Endodermal cell (in vitro differentiated cells): Measurements from ENCODE around the gene FBXO30. TPM values are rescaled to one million over a fixed set of nuclear protein-coding genes. Genes with fewer than 3 reads are reported as not detected.

Experiments
- DNase-seq: peaks from one replicate; pipeline ENCODE4 v3.0.0-alpha.2; 2017
- H3K27ac ChIP-seq: 2 replicates; pipeline ENCODE4 v1.5.1; 2013; ENCODE audit warnings: mild to moderate bottlenecking, low read depth, low read length, moderate library complexity
- H3K27me3 ChIP-seq: 2 replicates; pipeline ENCODE4 v1.6.1; 2013; ENCODE audit warnings: mild to moderate bottlenecking, low read length, moderate library complexity; ENCODE audit not compliant: insufficient read depth, control insufficient read depth, poor library complexity, severe bottlenecking
- H3K36me3 ChIP-seq: 2 replicates; pipeline ENCODE4 v1.7.0; 2013; ENCODE audit warnings: mild to moderate bottlenecking, low read length, moderate library complexity; ENCODE audit not compliant: control insufficient read depth, insufficient read depth
- H3K4me1 ChIP-seq: one replicate; pipeline ENCODE4 v1.7.0; 2013; ENCODE audit warnings: low read length; ENCODE audit not compliant: control insufficient read depth, insufficient read depth
- H3K4me3 ChIP-seq: 2 replicates; pipeline ENCODE4 v1.5.1; 2013; ENCODE audit warnings: mild to moderate bottlenecking, low read length, moderate library complexity
- H3K9ac ChIP-seq: 2 replicates; pipeline ENCODE4 v1.6.1; 2013; ENCODE audit warnings: mild to moderate bottlenecking, low read length, moderate library complexity; ENCODE audit not compliant: poor library complexity, severe bottlenecking; ENCODE audit errors: extremely low read depth
- H3K9me3 ChIP-seq: 2 replicates; pipeline ENCODE4 v1.6.1; 2013; ENCODE audit warnings: mild to moderate bottlenecking, low read length, moderate library complexity; ENCODE audit not compliant: control insufficient read depth
- H3K27ac Mint-ChIP-seq: 2 replicates; pipeline ENCODE4 v1.8.0; 2020; ENCODE audit warnings: mixed read lengths
- H3K27me3 Mint-ChIP-seq: 2 replicates; pipeline ENCODE4 v1.8.0; 2021; ENCODE audit warnings: mild to moderate bottlenecking, mixed read lengths; ENCODE audit not compliant: insufficient read depth
- H3K36me3 Mint-ChIP-seq: 2 replicates; pipeline ENCODE4 v1.8.0; 2020; ENCODE audit warnings: low read depth, mixed read lengths
- H3K4me1 Mint-ChIP-seq: 2 replicates; pipeline ENCODE4 v1.8.0; 2020; ENCODE audit warnings: mixed read lengths
- H3K4me3 Mint-ChIP-seq: 2 replicates; pipeline ENCODE4 v1.8.0; 2020; ENCODE audit warnings: mild to moderate bottlenecking, moderate library complexity, mixed read lengths
- H3K9me3 Mint-ChIP-seq: 2 replicates; pipeline ENCODE4 v1.8.0; 2020; ENCODE audit warnings: mild to moderate bottlenecking, mixed read lengths
- CTCF ChIP-seq: fragments of 200-600 bp; sonication (generic); conservative IDR thresholded peaks from 2 replicates; pipeline ENCODE4 v1.5.0; 2021; ENCODE audit warnings: antibody characterized with exemption, mild to moderate bottlenecking
- WGBS, 2 experiments: methylation state at CpG; one replicate each; pipeline versions ENCODE4 v1.1.5 to v1.1.7; 2013; ENCODE audit warnings: missing lambda C conversion rate in 2 of 2, mixed read lengths in 1 of 2; ENCODE audit not compliant: insufficient coverage in 1 of 2, insufficient read length in 1 of 2; 5-methylcytosine and 5-hydroxymethylcytosine counted together
- total RNA-seq, 2 donors: library from RNA; stranded (reverse); fragmentation: NEBNext Ultra II Directional in 1 of 2; extraction: Animal tissue kit (Norgen Biotek cat#: 25700) in 1 of 2; gene quantifications; 2 replicates in 1 of 2; 3 replicates in 1 of 2; pipeline ENCODE4 v1.2.1, GENCODE V29; 2021

Gene FBXO30
- total RNA-seq, 2 donors from 2014 or later = 17.8 to 17.9 TPM

GRCh38 chr6:145789443-145789842 lies 25.2 kb downstream of the FBXO30 start:
- Mint-ChIP-seq H3K27me3 (no peaks in the 10 kb centered on the region), H3K27ac (no peak overlapping the region), H3K4me1 (no peaks in the 10 kb centered on the region), H3K9me3 (peaks cover 51% of the 10 kb centered on the region), H3K4me3 (no peak overlapping the region), H3K36me3 (peaks cover 81% of the 10 kb centered on the region)
- DNase-seq = no peak
- Histone ChIP-seq H3K9me3 (peaks cover 55% of the 10 kb centered on the region), H3K27ac (no peak overlapping the region), H3K4me1 (peaks cover 3% of the 10 kb centered on the region), H3K36me3 (peaks cover 31% of the 10 kb centered on the region), H3K9ac (no peak overlapping the region), H3K4me3 (no peak overlapping the region), H3K27me3 (no peaks in the 10 kb centered on the region)
- TF ChIP-seq CTCF = no peak
- 95% methylated on average over 3 of the region's 3 CpGs; no CpG with 5 or more reads in 1 of the 2 experiments for WGBS, 2 experiments

DNA sequence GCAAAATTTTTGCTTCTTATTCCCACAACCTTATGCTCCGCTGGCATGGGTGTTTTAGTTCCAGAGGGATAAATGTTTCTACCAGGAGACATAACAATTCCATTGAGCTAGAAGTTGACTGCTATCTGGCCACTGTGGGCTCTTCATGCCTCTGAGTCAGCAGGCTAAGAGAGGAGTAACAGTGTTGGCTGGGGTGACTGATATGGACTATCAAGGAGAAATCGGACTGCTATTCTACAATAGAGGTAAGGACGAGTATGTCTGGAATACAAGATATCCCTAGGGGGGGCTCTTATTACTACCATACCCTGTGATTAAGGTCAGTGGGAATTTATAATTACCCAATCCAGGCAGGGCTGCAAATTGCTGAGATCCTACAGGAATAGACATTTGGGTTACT lies 26.9 kb downstream of the FBXO30 start:
- Histone ChIP-seq H3K4me3 (no peak overlapping the region), H3K27ac (no peak overlapping the region), H3K9ac (no peak overlapping the region), H3K4me1 (peaks cover 3% of the 10 kb centered on the region), H3K9me3 (peaks cover 48% of the 10 kb centered on the region), H3K27me3 (no peaks in the 10 kb centered on the region), H3K36me3 (peaks cover 21% of the 10 kb centered on the region)
- no peak overlapping the region for H3K4me3 Mint-ChIP-seq
- 91% methylated on average over 3 of the region's 3 CpGs; no CpG with 5 or more reads in 1 of the 2 experiments for WGBS, 2 experiments
- no peak overlapping the region for H3K27ac Mint-ChIP-seq
- peaks cover 80% of the 10 kb centered on the region for H3K36me3 Mint-ChIP-seq
- no peak for TF ChIP-seq CTCF
- H3K4me1 Mint-ChIP-seq = no peaks in the 10 kb centered on the region
- DNase-seq = no peak
- H3K27me3 Mint-ChIP-seq = no peaks in the 10 kb centered on the region
- peaks cover 43% of the 10 kb centered on the region for H3K9me3 Mint-ChIP-seq

DNA sequence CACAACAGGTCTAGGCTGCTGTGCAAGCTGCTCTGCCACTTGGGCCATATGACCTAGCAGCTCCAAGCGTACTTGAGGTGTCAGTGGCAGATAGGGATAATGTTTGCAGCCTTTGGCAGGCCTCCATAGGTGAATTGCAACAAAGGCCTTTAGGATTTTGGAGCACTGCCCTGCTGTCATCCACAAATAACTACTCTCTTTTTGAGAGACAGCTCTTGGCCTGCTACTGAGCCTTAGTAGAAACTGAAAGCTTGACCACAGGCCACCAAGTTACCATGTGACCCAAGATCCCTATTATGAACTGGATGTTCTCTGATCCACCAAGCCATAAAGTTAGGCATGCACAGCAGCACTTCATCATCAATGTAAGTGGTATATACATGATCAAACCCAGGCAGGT lies 29.9 kb downstream of the FBXO30 start:
- Histone ChIP-seq H3K9ac (no peak overlapping the region), H3K36me3 (peaks cover 11% of the 10 kb centered on the region), H3K27me3 (no peaks in the 10 kb centered on the region), H3K4me1 (peaks cover 3% of the 10 kb centered on the region), H3K4me3 (no peak overlapping the region), H3K27ac (no peak overlapping the region), H3K9me3 (peaks cover 23% of the 10 kb centered on the region)
- H3K36me3 Mint-ChIP-seq = peaks cover 57% of the 10 kb centered on the region
- H3K9me3 Mint-ChIP-seq = peaks cover 13% of the 10 kb centered on the region
- H3K4me1 Mint-ChIP-seq = no peaks in the 10 kb centered on the region
- no peak overlapping the region for H3K27ac Mint-ChIP-seq
- WGBS, 2 experiments = 95% methylated on average over 1 of the region's 1 CpG; no CpG with 5 or more reads in 1 of the 2 experiments
- H3K27me3 Mint-ChIP-seq = no peaks in the 10 kb centered on the region
- H3K4me3 Mint-ChIP-seq = no peak overlapping the region
- no peak for DNase-seq
- TF ChIP-seq CTCF = no peak
